K562 (cell line): ENCODE measurements around the gene FXYD1.

ENCODE experiments used
- CBX2 ChIP-seq: fragments of 200-600 bp; sonication (generic); IDR thresholded peaks from one replicate; pipeline ENCODE4 v1.6.1; 2012; ENCODE audit warnings: mild to moderate bottlenecking, low read length, inconsistent platforms; ENCODE audit not compliant: insufficient read depth, poor library complexity, severe bottlenecking
- MAX ChIP-seq: sonication (generic); formaldehyde crosslinking; IDR thresholded peaks from 2 replicates; pipeline ENCODE4 v1.9.0; 2022; ENCODE audit warnings: mild to moderate bottlenecking, missing genetic modification reagents
- POU5F1 ChIP-seq: fragments of 150-350 bp; IDR thresholded peaks from 2 replicates; pipeline ENCODE4 v1.6.1; 2014; ENCODE audit warnings: borderline replicate concordance, low read length, low read depth, mild to moderate bottlenecking; ENCODE audit not compliant: partially characterized antibody
- REST ChIP-seq, 2 experiments: fragments of 450-650 bp; formaldehyde crosslinking in 1 of 2; IDR thresholded peaks; 2 replicates each; pipeline versions ENCODE4 v1.4.0 to v1.6.1; 2014 to 2020; ENCODE audit warnings: mild to moderate bottlenecking in 2 of 2, borderline replicate concordance in 1 of 2, low read depth in 1 of 2
- ZEB2 ChIP-seq: fragments of 450-650 bp; IDR thresholded peaks from 2 replicates; pipeline ENCODE4 v1.6.1; 2016

GRCh38 chr19:35090160-35090505, 48.5 kb upstream of the FXYD1 start:
- TF ChIP-seq ZEB2 (no peak), CBX2 (no peak), REST (IDR thresholded peaks at IDR 0.05; ENCODE audit: borderline replicate concordance) (no peak), REST (CRISPR knock-in tag; IDR thresholded peaks at IDR 0.05; ENCODE audit: low read depth) (no peak), MAX (CRISPR knock-in tag) (no peak), POU5F1 (no peak)
